NCI-H1092 (cell line): ENCODE measurements around the gene PRTFDC1.
"Not testable (repeated sequence)": the region's sequence is repeated elsewhere in the genome, so short reads cannot be mapped to it uniquely, and the experiment has no call there.

Source experiments
- DNase-seq: peaks from one replicate; lab custom pipeline; 2025; lab: John Stamatoyannopoulos, UW

PRTFDC1 gene

DNA sequence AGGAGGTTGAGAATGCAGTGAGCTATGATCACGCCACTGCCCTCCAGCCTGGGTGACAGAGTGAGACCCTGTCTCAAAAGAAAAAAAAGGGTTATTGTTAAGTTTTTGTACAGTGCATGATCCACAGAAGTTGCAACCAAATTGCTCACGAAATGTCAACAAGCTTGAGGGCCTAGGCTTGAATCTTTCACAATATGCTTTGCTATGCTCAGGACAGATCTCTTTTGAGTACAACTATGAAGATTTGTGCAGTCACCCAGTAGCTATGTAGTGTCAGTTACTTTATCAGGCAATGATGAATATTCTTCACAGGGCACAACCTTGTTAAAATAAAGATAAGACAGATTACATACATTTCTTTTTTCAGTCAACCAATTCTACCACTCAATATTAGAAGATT is 109.2 kb downstream of the PRTFDC1 start:
- DNase-seq = no peak

DNA sequence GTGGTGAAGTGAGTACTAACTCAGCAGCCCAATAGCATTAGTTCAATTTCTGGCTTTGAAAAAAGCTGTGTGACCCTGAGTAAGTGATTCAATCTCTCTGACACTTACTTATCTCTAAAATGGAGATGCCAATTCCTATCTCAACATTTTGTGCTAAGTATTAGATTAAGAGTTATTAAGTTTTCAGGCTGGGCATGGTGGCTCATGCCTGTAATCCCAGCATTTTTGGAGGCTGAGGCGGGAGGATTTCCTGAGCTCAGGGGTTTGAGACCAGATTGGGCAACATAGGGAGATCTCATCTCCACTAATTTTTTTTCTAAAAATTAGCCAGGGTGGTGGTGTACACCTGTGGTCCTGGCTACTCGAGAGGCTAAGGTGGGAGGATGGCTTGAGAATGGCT is 109.5 kb downstream of the PRTFDC1 start:
- DNase-seq = no peak

DNA sequence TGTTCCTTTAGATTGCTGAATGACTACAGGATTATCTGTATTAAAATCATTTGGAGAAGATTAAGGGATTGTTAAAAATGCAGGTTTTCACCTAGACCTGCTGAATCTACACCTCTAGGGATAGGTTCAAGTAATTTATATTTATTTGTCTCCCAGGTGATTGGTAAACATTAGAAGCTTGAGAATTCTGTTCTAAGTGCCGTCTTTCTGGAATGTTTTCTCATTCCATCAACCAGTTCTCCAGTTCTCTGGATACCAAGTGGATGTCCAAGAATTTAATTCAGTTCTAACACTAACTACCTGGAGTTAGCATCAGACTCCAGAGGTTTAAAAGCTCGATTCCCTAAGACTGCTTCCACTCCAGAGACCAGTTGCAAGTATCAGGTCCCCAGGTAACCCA is 110.9 kb downstream of the PRTFDC1 start:
- DNase-seq = no peak

DNA sequence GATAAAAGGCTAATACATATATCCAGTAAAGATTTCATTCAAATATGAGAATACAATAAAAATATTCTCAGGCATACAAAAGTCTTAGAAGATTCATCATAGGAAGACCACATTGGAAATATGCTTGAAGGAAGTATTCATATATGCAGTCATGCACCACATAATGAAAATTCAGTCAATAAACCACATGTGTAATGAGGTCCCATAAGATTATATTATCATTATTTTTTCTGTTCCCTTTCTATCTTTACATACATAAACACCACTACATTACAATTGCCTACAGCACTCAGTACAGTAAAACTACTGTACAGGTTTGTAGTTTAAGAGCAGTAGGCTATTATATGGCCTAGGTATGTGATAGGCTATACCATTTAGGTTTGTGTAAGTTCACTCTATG is 111.6 kb downstream of the PRTFDC1 start:
- DNase-seq = no peak

DNA sequence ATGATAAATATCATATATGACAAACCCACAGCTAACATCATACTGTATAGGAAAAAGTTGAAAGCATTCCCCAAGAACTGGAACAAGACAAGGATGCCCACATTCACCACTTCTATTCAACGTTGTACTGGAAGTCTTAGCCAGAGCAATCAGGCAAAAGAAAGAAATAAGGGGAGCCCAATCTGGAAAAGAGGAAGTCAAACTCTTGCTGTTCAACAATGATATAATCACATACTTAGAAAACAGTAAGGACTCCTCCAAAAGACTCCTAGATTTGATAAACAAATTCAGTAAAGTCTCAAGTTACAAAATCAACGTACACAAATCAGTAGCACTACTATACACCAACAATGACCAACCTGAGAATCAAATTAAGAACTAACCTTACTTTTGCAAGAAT is 114.6 kb downstream of the PRTFDC1 start:
- DNase-seq = not testable (repeated sequence)

DNA sequence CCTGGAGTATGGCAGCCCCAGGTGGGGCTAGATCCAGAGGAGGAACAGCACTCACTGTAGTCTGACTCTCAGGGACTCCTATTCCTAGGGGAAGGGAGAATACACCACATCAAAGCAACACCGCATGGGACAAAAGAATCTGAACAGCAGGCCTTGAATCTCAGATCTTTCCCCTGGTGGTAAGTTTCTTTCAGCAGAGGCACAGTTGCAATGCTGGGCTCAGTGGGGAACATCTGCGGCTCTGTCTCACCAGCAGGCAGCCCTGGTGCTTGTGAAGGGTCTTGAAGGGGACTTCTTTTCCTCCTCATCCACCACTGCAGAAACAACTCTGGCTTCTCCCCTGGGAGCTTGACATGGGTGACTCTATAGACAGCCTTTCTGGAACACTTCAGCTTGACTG is 117.5 kb downstream of the PRTFDC1 start:
- no peak for DNase-seq

DNA sequence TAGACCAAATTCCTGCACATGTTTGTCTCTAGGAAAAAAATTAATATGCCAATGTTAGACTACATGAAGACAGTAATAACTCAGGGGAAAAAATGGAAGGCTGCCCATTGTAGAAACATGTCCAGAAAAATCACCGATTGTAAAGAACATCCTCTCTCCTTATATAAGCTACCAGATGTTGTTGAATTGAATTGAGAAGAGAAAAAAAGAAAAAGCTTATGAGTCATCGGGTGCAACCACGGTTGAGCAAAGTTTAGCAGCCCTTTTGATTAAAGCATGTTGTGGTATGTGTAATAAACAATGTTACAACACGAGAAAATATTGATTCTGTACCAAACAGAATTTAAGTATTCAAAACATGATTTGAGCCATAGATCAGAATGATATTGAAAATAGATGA is 126.4 kb downstream of the PRTFDC1 start:
- no peak for DNase-seq

DNA sequence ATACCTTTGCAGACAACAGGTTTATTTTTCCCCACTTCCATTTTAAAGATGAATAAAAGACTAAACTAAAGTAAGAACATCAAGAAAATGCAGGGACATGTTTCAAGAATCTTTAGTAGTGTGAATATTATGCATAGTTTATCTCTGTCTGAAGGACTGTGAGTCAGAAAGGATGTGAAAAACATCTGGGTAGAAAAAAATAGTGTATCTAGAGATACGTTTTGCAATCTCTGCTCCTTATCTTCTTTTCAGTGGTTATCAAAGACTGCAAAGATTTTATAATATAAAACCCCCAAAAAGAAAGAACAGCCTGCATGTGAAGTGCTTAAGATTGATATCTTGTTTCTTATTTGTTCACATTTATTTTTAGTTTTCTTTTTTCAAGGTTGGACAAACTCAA is 126.9 kb downstream of the PRTFDC1 start:
- no peak for DNase-seq

DNA sequence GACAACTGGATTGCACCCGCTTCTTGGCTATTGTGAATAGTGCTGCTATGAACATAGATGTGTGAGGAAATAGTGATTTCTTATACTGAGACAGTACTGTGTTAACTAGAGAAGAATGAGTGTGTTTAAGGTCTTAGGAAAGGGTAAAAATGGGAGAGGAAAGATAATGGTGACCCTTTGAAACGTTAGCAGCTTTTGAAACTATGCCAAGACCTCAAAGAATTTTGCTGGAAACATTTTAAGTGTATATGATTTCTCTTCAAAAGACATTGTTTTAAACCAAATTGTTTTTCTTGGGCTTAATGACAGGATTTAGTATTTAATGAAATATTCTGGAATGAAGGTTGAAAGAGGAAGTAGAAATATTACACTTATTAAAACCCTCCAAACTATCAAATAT is 127.9 kb downstream of the PRTFDC1 start:
- DNase-seq = no peak

DNA sequence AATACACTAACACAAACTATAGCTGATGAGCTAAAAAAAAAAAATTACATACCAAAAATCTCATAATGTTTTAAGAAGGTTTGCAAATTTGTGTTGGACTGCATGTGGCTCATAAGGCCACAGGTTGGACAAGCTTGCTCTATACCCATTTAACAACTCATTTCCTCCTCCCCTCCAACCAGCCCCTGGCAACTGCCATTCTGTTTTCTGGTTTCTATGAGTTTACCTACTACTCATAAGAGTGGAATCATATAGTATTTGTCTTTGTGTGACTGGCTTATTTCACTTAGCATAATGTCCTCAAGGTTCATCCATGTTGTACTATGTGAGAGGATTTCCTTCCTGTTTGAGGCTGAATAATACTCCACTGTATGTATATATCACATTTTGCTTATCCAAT is 128.3 kb downstream of the PRTFDC1 start:
- no peak for DNase-seq

DNA sequence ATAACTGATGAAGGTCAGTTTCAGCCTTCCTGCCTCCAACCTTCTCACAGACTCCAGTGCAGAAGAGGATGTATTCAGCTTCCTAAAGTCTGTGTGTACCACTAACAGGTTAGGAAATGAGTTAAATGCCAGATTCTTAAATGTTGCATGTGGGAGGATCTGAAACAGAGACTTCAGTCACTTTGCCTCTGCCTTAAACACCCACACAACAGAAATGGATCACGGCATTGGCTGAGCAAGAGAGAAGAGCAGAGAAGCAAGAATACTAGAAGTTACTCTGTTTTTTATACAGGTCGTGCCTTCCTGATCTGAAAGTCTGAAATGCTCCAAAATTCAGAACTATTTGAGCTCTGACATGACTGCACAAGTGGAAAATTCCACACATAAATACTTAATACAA is 129.8 kb downstream of the PRTFDC1 start:
- no peak for DNase-seq

DNA sequence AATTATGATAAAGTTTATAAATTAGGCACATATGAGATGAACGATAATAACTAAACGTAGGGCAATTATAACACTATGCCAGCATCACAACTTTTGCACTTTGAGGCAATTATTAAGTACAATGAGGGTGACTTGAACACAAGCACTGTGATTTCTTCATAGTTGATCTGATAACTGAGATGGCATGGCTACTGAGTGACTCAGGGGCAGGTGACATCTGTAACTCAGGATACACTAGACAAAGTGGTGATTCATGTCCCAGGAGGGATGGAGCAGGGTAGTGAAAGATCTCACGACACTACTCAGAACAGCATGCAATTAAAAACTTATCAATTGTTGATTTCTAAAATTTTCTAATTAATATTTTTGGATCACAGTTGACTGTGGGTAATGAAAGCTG is 130.4 kb downstream of the PRTFDC1 start:
- DNase-seq = no peak

DNA sequence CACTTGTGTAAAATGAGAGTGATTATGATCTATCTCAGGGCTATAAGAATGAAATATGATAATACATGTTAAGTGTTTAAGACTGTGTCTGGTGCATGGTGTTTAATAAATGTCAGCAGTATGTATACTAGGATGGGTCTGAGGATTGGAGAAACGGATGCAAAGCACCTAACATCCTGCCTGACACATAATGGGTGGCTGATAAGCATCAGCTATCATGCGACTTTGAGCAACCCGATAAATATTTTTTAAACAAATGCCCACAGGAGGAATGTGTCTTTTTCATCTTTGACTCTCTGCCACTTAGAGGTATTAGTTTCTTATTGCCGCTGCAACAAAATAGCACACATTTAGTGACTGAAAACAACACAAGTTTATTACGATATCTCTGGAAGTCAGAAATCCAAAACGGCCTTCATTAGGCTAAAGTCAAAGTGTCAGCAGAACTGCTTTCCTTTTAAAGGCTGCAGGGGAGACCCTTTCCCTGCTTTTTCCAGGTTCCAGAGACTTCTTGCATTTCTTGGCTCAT is 135.5 kb downstream of the PRTFDC1 start:
- no peak for DNase-seq

DNA sequence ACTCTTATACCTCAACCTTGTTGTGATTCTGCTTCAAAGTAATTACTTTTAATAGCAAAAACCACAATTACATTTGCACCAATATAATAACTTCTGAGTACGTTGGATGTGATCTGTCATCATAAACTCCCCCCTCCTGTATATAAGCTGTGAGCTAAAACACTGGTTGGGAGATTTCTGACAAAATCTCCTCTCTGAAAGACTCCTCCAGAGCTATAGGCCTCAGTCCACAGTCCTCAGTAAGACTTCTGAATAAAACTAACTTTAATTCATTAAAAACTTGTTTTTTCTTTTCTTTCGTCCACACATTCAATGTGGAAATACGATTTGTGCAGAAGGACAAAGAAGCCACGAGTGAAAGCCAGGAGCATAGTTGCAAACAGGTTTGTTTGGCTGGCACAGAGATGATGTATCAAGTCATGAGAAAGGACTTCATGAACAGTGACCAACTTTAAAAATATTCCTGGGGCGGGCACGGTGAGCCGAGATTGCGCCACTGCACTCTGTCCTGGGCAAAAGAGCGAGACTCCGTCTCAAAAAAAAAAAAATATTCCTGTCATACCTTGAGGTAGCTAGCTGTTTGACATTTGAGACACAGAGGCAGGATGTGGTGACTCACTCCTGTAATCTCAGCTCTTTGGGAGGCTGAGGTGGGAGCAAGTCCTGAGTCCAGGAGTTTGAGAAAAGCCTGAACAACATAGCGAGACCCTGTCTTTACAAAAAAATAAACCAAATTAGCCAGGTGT is 137.7 kb downstream of the PRTFDC1 start:
- no peak for DNase-seq

DNA sequence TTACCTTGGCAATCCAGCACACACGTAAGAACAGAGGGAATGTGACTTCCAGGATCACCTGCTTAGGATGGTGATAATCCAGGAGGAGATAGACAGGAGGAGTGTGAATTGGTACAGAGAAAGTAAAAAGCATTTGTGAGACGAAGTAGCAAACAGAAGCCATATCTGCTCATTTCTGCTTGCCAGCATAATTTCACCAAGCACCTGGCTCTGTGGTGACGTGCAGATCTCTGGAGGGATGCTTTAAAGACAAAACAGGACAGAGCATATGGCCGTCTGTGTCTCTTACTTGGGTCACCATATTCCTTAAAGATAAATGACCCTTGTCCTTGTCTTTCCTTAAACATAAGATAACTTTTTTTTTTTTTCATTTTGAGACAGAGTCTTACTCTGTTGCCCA is 138.6 kb downstream of the PRTFDC1 start:
- DNase-seq = no peak

DNA sequence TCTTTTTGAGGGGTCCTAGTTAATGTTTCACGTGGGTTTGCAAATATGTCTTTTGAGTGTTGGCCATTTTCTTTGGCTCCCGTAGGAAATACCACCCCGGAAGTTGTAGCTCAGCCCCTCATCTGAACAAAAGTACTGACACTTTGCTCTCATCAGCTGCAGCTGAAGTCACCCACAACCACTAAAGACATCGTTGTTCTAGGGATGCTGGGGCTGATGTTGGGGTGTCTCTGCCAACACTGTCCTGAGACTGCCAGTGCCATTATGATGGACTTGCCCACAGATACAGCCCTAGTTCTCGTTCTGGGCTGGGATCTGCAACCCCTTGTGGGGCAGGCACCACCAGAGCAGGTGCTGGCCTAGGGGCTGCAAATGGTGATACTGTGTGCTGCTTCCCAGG is 146.1 kb downstream of the PRTFDC1 start:
- no peak for DNase-seq

DNA sequence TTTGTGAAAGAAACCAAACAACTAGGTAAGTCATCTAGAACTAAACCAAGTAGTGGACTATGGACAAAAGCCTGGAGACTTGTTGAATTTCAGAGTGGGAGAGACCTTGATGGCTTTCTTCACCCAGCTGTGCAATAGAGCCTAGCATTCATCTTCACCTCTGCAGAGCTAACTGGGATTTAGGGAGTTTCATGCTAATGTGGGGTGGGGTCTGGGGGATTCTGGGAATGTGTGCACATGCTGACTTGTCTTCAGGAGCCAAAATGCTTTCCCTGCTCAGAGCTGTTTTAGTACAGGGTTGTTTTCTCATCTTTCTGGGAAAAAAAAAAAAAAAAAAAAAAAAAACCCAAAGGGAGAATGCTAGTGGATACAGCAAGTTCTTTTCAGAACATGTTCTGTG is 147.4 kb downstream of the PRTFDC1 start:
- DNase-seq = no peak

DNA sequence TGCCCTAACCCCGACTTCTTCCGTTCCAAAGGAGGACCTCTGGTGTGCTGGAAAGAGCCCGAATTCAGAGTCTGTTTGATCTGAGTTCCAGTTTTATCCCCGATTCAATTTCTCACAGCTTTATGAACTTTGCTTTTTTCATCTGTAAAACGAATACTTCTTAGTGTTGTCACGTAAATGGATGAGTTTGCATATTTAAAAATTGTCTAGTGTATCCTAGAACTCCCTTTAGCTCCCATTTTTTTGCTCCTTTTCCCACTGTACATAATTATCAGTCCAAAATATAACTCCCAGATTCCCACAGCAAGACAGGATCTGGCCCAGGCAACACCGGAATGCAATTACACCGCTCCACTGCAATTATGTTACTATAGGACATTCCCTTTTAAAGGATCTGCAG is 148.0 kb downstream of the PRTFDC1 start:
- no peak for DNase-seq

DNA sequence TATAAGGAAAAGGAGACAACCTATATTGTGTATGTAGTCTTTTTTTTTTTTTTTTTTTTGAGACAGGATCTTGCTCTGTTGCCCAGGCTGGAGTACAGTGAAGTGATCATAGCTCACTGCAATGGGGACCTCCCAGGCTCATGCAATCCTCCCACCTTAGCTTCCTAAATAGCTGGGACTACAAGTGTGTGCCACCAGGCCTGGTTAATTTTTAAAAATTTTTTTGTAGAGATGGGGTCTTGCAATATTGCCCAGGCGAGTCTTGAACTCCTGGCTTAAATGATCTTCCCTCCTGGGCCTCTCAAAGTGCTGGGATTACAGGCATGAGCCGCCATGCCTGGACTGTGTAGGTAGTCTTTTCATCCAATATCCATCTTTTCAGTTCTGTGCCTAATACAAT is 150.0 kb downstream of the PRTFDC1 start:
- DNase-seq = no peak

DNA sequence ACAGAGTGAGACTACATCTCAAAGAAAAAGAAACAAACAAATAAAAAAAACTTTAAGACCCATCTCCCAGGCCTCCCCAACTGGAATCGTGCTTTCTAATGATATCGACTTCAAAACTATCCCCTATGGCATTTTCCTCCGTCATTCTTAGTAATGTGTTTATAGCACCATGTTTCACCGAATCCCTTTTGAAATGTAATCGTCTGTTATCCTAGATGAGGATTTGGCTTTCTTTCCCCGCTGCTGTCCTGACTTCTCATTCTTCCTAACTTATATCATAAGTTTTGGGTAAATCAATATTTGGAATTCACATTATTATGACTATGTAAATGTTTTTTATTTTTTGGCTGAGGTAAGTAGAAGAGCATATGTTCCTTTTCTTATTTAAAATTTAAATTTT is 151.5 kb downstream of the PRTFDC1 start:
- no peak for DNase-seq
